Hepatocyte (in vitro differentiated cells): ENCODE measurements around the gene MARCO. TPM values are rescaled to one million over a fixed set of nuclear protein-coding genes. Genes with fewer than 3 reads are reported as not detected.

Source experiments
- DNase-seq: peaks from one replicate; pipeline ENCODE4 v3.0.0-alpha.2; 2016; ENCODE audit warnings: low spot score
- H2AFZ ChIP-seq: fragments of 200-600 bp; sonication (generic); 2 replicates; pipeline ENCODE4 v1.6.0; 2016; ENCODE audit warnings: antibody characterized with exemption, mild to moderate bottlenecking
- H3K27ac ChIP-seq: fragments of 200-600 bp; sonication (generic); 2 replicates; pipeline ENCODE4 v1.5.1; 2016; ENCODE audit warnings: mild to moderate bottlenecking
- H3K27me3 ChIP-seq: fragments of 200-600 bp; sonication (generic); 2 replicates; pipeline ENCODE4 v1.6.1; 2016
- H3K36me3 ChIP-seq: fragments of 200-600 bp; sonication (generic); replicated peaks from 2 replicates; pipeline ENCODE4 v1.5.1; 2016; ENCODE audit warnings: low read depth; ENCODE audit not compliant: insufficient read depth
- H3K4me1 ChIP-seq: fragments of 200-600 bp; sonication (generic); 2 replicates; pipeline ENCODE4 v1.5.1; 2016; ENCODE audit warnings: mild to moderate bottlenecking, moderate library complexity; ENCODE audit not compliant: insufficient read depth
- H3K4me2 ChIP-seq: fragments of 200-600 bp; sonication (generic); 2 replicates; pipeline ENCODE4 v1.6.0; 2016
- H3K4me3 ChIP-seq: fragments of 200-600 bp; sonication (generic); 2 replicates; pipeline ENCODE4 v1.5.1; 2016; ENCODE audit warnings: mild to moderate bottlenecking
- H3K79me2 ChIP-seq: fragments of 200-600 bp; sonication (generic); 2 replicates; pipeline ENCODE4 v1.6.0; 2017; ENCODE audit warnings: mild to moderate bottlenecking
- H3K9me2 ChIP-seq: fragments of 200-600 bp; sonication (generic); replicated peaks from 2 replicates; pipeline ENCODE4 v1.6.0; 2017; ENCODE audit warnings: mild to moderate bottlenecking; ENCODE audit not compliant: insufficient read depth
- H3K9me3 ChIP-seq: fragments of 200-600 bp; sonication (generic); 2 replicates; pipeline ENCODE4 v1.5.1; 2016; ENCODE audit warnings: low read depth, mild to moderate bottlenecking
- H4K20me1 ChIP-seq: fragments of 200-600 bp; sonication (generic); 2 replicates; pipeline ENCODE4 v1.6.0; 2016; ENCODE audit warnings: mild to moderate bottlenecking; ENCODE audit not compliant: insufficient read depth, poor library complexity, severe bottlenecking
- EZH2 ChIP-seq: fragments of 200-600 bp; sonication (generic); IDR thresholded peaks from 2 replicates; pipeline ENCODE4 v1.6.1; 2016; ENCODE audit warnings: antibody characterized with exemption, mild to moderate bottlenecking, borderline replicate concordance
- EZH2phosphoT487 ChIP-seq: fragments of 200-600 bp; sonication (generic); IDR thresholded peaks from one replicate; pipeline ENCODE4 v1.6.1; 2018; ENCODE audit warnings: antibody characterized with exemption, mild to moderate bottlenecking, low read depth, moderate library complexity; ENCODE audit not compliant: unreplicated experiment, severe bottlenecking
- WGBS: methylation state at CpG from one replicate; pipeline ENCODE4 v1.1.6; 2016; ENCODE audit warnings: low lambda C conversion rate; ENCODE audit errors: missing lambda C conversion rate; 5-methylcytosine and 5-hydroxymethylcytosine counted together
- polyA plus RNA-seq: library from polyadenylated mRNA; unstranded; fragments of >200 nt; fragmentation: Nextera tagmentation; extraction: Ambion mirVana; gene quantifications from 2 replicates; pipeline ENCODE4 v1.2.1, GENCODE V29; 2016
- total RNA-seq: library from RNA; depleted of rRNA; stranded (reverse); fragments of >200 nt; gene quantifications from 2 replicates; pipeline ENCODE4 v1.2.3, GENCODE V29; 2014
- TF ChIP-seq, protein P1 (sequence below): fragments of 200-600 bp; sonication (generic); IDR thresholded peaks from 2 replicates; pipeline ENCODE4 v1.5.1; 2016; ENCODE audit warnings: antibody characterized with exemption, mild to moderate bottlenecking; ENCODE audit not compliant: poor library complexity

Gene MARCO
- total and polyA plus RNA-seq, 2 experiments from 2014 or later, result 0.10 TPM; not detected in 1

DNA sequence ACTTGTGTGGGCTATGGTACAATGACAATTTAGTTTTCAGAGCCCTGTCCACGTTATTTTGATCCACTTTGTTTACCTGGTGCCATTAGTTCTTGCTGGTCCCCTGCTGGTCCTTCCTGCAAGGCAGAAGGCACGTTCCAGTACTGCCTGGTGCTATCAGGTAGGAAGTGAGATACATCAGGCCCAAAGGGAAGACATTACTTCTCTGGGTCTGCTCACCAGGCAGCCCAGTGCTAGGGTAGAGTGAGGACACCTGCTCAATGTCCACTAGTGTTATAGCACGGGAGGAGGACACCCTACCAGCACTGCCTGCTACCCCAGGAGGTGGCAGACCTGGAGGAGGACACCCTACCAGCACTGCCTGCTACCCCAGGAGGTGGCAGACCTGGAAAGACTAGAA lies 23.7 kb downstream of the MARCO start:
- H3K36me3 ChIP-seq, result no peaks in the 10 kb centered on the region
- H3K4me2 ChIP-seq, result no peak overlapping the region
- H3K9me2 ChIP-seq, result no peaks in the 10 kb centered on the region
- H2AFZ ChIP-seq, result no peak overlapping the region
- no peaks in the 10 kb centered on the region for H3K9me3 ChIP-seq
- no peaks in the 10 kb centered on the region for H3K4me1 ChIP-seq
- H3K27me3 ChIP-seq, result no peaks in the 10 kb centered on the region
- no peak for TF ChIP-seq EZH2
- TF ChIP-seq, protein P1, sequence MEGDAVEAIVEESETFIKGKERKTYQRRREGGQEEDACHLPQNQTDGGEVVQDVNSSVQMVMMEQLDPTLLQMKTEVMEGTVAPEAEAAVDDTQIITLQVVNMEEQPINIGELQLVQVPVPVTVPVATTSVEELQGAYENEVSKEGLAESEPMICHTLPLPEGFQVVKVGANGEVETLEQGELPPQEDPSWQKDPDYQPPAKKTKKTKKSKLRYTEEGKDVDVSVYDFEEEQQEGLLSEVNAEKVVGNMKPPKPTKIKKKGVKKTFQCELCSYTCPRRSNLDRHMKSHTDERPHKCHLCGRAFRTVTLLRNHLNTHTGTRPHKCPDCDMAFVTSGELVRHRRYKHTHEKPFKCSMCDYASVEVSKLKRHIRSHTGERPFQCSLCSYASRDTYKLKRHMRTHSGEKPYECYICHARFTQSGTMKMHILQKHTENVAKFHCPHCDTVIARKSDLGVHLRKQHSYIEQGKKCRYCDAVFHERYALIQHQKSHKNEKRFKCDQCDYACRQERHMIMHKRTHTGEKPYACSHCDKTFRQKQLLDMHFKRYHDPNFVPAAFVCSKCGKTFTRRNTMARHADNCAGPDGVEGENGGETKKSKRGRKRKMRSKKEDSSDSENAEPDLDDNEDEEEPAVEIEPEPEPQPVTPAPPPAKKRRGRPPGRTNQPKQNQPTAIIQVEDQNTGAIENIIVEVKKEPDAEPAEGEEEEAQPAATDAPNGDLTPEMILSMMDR, result no peak
- TF ChIP-seq EZH2phosphoT487, result no peak
- no peak for DNase-seq
- H3K79me2 ChIP-seq, result no peaks in the 10 kb centered on the region
- H3K27ac ChIP-seq, result no peak overlapping the region
- no peaks in the 10 kb centered on the region for H4K20me1 ChIP-seq
- H3K4me3 ChIP-seq, result no peak overlapping the region
- 45% methylated on average over 3 of the region's 3 CpGs for WGBS

DNA sequence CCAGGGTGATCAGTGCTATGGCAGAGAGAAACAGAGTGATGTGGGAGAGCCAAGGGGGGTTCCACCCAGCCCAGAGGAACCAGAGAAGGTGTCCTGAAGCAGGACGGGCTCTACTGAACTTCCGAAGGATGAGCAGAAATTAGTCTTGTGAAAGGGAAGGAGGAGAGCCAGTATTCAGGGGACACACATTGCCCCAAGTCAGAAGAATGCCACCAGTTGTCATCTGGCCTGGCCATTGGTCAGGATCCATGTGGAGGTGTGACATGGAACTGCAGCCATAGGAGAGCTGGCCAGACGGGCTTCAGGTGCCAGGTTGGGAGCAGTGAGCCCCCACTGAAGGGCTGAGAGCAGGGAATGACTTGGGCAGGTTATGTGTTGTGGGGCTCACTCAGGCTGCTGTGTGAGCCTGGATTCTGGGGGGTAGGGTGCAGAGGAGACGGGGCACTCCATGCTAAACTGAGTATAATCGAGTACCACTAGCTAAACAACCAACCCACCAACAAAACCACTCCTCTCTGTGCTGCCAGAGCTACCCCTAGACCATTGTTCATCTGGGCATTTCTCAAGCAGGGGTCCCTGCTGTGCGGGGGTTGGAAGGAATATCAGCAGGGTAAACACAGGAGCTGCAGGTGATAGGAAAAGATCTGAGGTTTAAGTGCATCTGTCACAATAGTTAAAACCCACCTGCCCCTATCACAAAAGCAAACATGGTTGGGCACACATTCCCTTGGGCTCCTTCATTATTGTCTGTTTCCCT lies 25.3 kb downstream of the MARCO start:
- Histone ChIP-seq H3K36me3 (no peaks in the 10 kb centered on the region), H3K79me2 (no peaks in the 10 kb centered on the region), H3K27ac (no peak overlapping the region), H3K9me3 (no peaks in the 10 kb centered on the region), H3K27me3 (no peaks in the 10 kb centered on the region), H3K4me1 (no peaks in the 10 kb centered on the region), H4K20me1 (no peaks in the 10 kb centered on the region), H3K9me2 (no peaks in the 10 kb centered on the region), H3K4me3 (no peak overlapping the region), H2AFZ (no peak overlapping the region), H3K4me2 (no peak overlapping the region)
- DNase-seq, result no peak
- 76% methylated on average over 6 of the region's 6 CpGs for WGBS
- TF ChIP-seq, protein P1, result no peak
- TF ChIP-seq EZH2 (no peak), EZH2phosphoT487 (no peak)

DNA sequence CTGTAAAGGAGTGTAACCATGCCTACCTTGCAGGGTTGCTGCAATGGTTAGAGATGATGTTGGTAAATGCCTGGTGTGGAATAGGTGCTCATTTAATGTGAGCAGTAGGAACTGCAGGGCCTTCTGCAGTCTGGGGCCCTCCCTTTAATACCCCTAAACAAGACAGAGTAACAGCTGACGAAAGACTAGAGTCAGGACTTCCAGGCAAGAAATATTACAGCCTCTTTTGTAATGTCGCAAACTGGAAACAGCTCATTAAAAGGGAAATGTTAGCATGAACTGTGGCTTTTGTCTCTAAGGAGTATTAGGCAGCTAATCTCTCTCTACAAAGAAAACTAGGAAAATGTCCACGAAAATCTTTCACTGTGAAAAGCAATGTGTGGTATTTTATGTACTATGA lies 26.0 kb downstream of the MARCO start:
- no peak overlapping the region for H3K27ac ChIP-seq
- H3K4me2 ChIP-seq, result no peak overlapping the region

More for the DNA sequence above, 26.0 kb downstream of the MARCO start:
- no peaks in the 10 kb centered on the region for H3K9me3 ChIP-seq
- no peak for TF ChIP-seq EZH2
- TF ChIP-seq EZH2phosphoT487, result no peak
- TF ChIP-seq, protein P1, result no peak
- 82% methylated on average over 3 of the region's 3 CpGs for WGBS
- H3K36me3 ChIP-seq, result no peaks in the 10 kb centered on the region
- H3K4me3 ChIP-seq, result no peak overlapping the region
- H4K20me1 ChIP-seq, result no peaks in the 10 kb centered on the region
- H3K9me2 ChIP-seq, result no peaks in the 10 kb centered on the region
- H3K4me1 ChIP-seq, result no peaks in the 10 kb centered on the region
- no peak for DNase-seq
- H2AFZ ChIP-seq, result no peak overlapping the region
- H3K79me2 ChIP-seq, result no peaks in the 10 kb centered on the region
- H3K27me3 ChIP-seq, result no peaks in the 10 kb centered on the region
